DND-41 (cell line): ENCODE results near the gene CD1E.
"Not testable (repeated sequence)": the region's sequence is repeated elsewhere in the genome, so short reads cannot be mapped to it uniquely, and the experiment has no call there.

ENCODE experiments used
- ATAC-seq: fragments of 200-7000 bp; cut with Tn5 transposase; 3 replicates; pipeline ENCODE4 v1.9.1; 2021; ENCODE audit warnings: low read depth; ENCODE audit not compliant: insufficient read depth
- DNase-seq: peaks from one replicate; pipeline ENCODE4 v3.0.0-alpha.2; 2020
- H2AFZ ChIP-seq: 2 replicates; pipeline ENCODE4 v1.6.0; 2012; ENCODE audit warnings: low read depth, low read length
- H3K27ac ChIP-seq: 2 replicates; pipeline ENCODE4 v1.5.1; 2012; ENCODE audit warnings: low read length, inconsistent platforms
- H3K27me3 ChIP-seq: fragments of 200-600 bp; sonication (generic); 2 replicates; pipeline ENCODE4 v1.6.0; 2012; ENCODE audit warnings: low read length, mild to moderate bottlenecking, inconsistent platforms; ENCODE audit not compliant: insufficient read depth, poor library complexity
- H3K36me3 ChIP-seq: 2 replicates; pipeline ENCODE4 v1.5.1; 2012; ENCODE audit warnings: low read length, inconsistent platforms; ENCODE audit not compliant: insufficient read depth
- H3K4me1 ChIP-seq: 2 replicates; pipeline ENCODE4 v1.5.1; 2012; ENCODE audit warnings: mild to moderate bottlenecking, low read length; ENCODE audit not compliant: insufficient read depth
- H3K4me2 ChIP-seq: 2 replicates; pipeline ENCODE4 v1.6.0; 2012; ENCODE audit warnings: mild to moderate bottlenecking, moderate library complexity, low read length, inconsistent platforms; ENCODE audit not compliant: insufficient read depth
- H3K4me3 ChIP-seq, 2 experiments: fragments of 200-600 bp in 1 of 2; shearing (Covaris generic) in 1 of 2; 2 replicates each; pipeline ENCODE4 v1.5.1; 2012 to 2016; ENCODE audit warnings: inconsistent platforms in 2 of 2, low read length in 2 of 2, mild to moderate bottlenecking in 2 of 2, low read depth in 1 of 2, moderate library complexity in 1 of 2
- H3K79me2 ChIP-seq: 2 replicates; pipeline ENCODE4 v1.6.0; 2012; ENCODE audit warnings: low read length, inconsistent platforms; ENCODE audit not compliant: insufficient read depth
- H3K9ac ChIP-seq: 2 replicates; pipeline ENCODE4 v1.6.0; 2012; ENCODE audit warnings: low read depth, mild to moderate bottlenecking, inconsistent platforms, low read length, moderate library complexity
- H3K9me3 ChIP-seq: 2 replicates; pipeline ENCODE4 v1.5.1; 2012; ENCODE audit warnings: low read length, moderate library complexity, mild to moderate bottlenecking, inconsistent platforms; ENCODE audit not compliant: insufficient read depth, severe bottlenecking
- H4K20me1 ChIP-seq: 2 replicates; pipeline ENCODE4 v1.6.0; 2012; ENCODE audit warnings: low read length; ENCODE audit not compliant: insufficient read depth
- EZH2 ChIP-seq: IDR thresholded peaks from 3 replicates; pipeline ENCODE4 v1.6.1; 2012; ENCODE audit warnings: borderline replicate concordance, low read depth, mild to moderate bottlenecking, moderate library complexity, low read length, inconsistent platforms; ENCODE audit not compliant: severe bottlenecking
- TF ChIP-seq, protein P1 (sequence below): IDR thresholded peaks from 2 replicates; pipeline ENCODE4 v1.5.1; 2012; ENCODE audit warnings: borderline replicate concordance, low read length, moderate library complexity, mild to moderate bottlenecking; ENCODE audit not compliant: poor library complexity, severe bottlenecking; ENCODE audit errors: extremely low read depth

The CD1E gene

DNA sequence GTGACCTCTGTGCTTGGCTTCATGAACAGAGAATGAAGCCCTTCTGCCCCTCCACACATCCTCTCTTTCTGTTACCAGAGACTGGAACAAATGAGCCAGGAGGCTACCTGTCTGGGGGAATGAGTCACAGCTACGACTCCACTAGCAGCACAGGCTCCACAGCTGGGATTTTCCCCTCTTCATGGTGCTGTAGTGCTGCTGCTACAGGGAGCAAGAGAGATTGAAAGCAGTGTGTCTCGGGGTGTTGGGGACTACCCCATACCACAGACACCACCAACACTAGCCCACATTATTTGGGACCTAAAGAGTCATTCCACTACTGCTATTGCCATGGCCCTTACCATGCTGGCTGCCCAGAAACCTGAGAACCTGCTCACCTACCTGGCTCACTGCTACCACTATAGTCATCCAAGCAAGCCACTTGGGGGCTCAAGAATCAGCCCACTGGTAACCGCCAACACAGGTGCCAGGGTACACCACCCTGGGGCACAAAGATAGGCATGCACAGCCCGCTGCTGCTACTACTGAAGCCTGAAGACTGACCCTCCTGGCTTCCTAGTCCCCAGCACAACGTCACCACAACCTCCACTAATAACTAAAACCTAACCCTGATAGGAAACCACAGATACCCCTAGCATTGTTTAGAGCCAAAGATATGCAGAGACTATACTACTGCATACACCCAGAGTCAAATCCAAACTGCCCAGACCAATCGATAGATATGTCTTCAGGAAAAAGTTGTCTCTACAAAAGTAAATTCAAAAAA, 17.7 kb downstream of the CD1E start:
- TF ChIP-seq, protein P1, sequence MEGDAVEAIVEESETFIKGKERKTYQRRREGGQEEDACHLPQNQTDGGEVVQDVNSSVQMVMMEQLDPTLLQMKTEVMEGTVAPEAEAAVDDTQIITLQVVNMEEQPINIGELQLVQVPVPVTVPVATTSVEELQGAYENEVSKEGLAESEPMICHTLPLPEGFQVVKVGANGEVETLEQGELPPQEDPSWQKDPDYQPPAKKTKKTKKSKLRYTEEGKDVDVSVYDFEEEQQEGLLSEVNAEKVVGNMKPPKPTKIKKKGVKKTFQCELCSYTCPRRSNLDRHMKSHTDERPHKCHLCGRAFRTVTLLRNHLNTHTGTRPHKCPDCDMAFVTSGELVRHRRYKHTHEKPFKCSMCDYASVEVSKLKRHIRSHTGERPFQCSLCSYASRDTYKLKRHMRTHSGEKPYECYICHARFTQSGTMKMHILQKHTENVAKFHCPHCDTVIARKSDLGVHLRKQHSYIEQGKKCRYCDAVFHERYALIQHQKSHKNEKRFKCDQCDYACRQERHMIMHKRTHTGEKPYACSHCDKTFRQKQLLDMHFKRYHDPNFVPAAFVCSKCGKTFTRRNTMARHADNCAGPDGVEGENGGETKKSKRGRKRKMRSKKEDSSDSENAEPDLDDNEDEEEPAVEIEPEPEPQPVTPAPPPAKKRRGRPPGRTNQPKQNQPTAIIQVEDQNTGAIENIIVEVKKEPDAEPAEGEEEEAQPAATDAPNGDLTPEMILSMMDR: no peak
- no peak for TF ChIP-seq EZH2
- Histone ChIP-seq H3K9ac (no peak overlapping the region), H4K20me1 (no peaks in the 10 kb centered on the region), H3K4me3 (no peak overlapping the region), H3K79me2 (no peaks in the 10 kb centered on the region), H3K9me3 (peaks cover 26% of the 10 kb centered on the region), H3K27me3 (no peaks in the 10 kb centered on the region), H3K4me2 (no peak overlapping the region), H3K4me1 (peaks cover 19% of the 10 kb centered on the region), H3K36me3 (peaks cover 5% of the 10 kb centered on the region; the same call in 1 of the 2 replicates), H3K27ac (peak overlapping the region; percentile 33), H2AFZ (peak overlapping the region; percentile 47; the same call in 1 of the 2 replicates)
- DNase-seq (no peak), ATAC-seq (peak; percentile 56)

DNA sequence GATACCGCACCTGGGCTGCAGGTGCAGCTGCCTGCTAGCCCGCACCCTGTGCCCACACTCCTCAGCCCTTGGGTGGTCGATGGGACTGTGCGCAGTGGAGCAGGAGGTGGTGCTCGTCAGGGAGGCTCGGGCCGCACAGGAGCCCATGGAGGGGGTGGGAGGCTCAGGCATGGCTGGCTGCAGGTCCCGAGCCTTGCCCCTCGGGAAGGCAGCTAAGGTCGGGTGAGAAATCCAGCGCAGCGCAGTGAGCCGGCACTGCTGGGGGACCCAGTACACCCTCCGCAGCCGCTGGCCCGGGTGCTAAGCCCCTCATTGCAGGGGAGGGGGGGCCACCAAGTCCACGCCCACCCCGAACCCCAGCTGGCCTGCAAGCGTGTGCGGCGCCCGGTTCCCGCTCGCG, 20.4 kb downstream of the CD1E start:
- H3K4me3 ChIP-seq, H3K27ac ChIP-seq, H3K4me2 ChIP-seq, H3K36me3 ChIP-seq, H3K79me2 ChIP-seq, H2AFZ ChIP-seq, H4K20me1 ChIP-seq, ATAC-seq, DNase-seq, H3K27me3 ChIP-seq, H3K9ac ChIP-seq, H3K4me1 ChIP-seq: not testable (repeated sequence)
- peaks cover 26% of the 10 kb centered on the region for H3K9me3 ChIP-seq

DNA sequence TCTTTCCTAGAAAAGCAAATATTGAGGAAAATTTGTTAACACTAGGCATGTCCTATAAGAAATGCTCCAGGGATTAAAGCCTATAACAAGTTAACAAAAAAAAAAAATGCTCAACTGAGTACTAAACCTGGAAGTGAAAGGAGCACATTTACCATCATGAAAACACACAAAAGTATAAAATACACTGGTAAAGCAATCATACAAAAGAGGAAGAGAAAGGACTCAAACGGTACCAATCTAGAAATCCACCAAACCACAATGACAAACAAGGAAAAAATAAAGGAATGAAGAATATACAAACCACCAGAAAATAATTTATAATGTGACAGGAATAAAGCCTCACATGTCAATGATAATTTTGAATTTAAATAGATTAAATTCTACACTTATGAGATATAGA, 21.2 kb downstream of the CD1E start:
- DNase-seq: no peak

DNA sequence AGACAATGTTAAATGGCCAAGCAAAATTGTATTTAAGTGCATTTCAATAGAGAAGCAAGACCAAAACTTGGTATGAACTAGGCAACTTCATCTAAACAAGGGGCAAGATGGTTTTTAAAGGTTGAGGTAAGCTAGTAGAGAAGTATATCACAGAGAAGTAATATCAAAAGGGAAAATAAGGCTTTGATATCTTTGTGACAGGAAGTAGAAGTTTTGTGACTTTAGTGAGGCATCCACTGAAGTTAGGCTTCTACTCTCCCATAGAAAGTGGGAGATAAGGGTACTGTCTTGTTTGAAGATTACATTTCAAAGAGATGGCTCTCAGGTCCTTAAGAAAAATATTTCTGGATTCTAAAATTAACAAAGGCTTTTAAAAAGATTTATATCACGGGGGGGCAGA, 36.6 kb downstream of the CD1E start:
- peak overlapping the region; percentile 18; the same call in 1 of the 2 replicates for H3K4me2 ChIP-seq
- H3K27me3 ChIP-seq: no peaks in the 10 kb centered on the region
- no peaks in the 10 kb centered on the region for H3K36me3 ChIP-seq
- peak overlapping the region; percentile 65 for H3K27ac ChIP-seq
- no peaks in the 10 kb centered on the region; the same call in 1 of the 2 replicates for H3K79me2 ChIP-seq
- TF ChIP-seq EZH2: no peak
- TF ChIP-seq, protein P1: no peak
- H3K4me1 ChIP-seq: peaks cover 46% of the 10 kb centered on the region
- H2AFZ ChIP-seq: peak overlapping the region; percentile 45
- H3K9me3 ChIP-seq: no peaks in the 10 kb centered on the region
- H3K9ac ChIP-seq: peak overlapping the region; percentile 15; the same call in 1 of the 2 replicates
- DNase-seq (no peak), ATAC-seq (peak; percentile 94)
- no peaks in the 10 kb centered on the region for H4K20me1 ChIP-seq
- H3K4me3 ChIP-seq: no peak overlapping the region

More for the DNA sequence above, 21.2 kb downstream of the CD1E start:
- TF ChIP-seq, protein P1: no peak
- TF ChIP-seq EZH2: no peak
- ATAC-seq: no peak
- Histone ChIP-seq H3K4me1 (peaks cover 8% of the 10 kb centered on the region), H3K4me3 (no peak overlapping the region), H3K27ac (no peak overlapping the region), H3K36me3 (peaks cover 5% of the 10 kb centered on the region; the same call in 1 of the 2 replicates), H3K27me3 (no peaks in the 10 kb centered on the region), H3K4me2 (no peak overlapping the region), H3K9ac (no peak overlapping the region), H2AFZ (no peak overlapping the region), H3K79me2 (no peaks in the 10 kb centered on the region), H4K20me1 (no peaks in the 10 kb centered on the region), H3K9me3 (peaks cover 26% of the 10 kb centered on the region)
